NCI-H1436 treated with DMSO at 0.1 percent for 48 hours (cell line): ENCODE data around the gene GGACT.
"Not testable (repeated sequence)": the region's sequence is repeated elsewhere in the genome, so short reads cannot be mapped to it uniquely, and the experiment has no call there.

Experiments used
- DNase-seq: peaks from one replicate; lab custom pipeline; 2025; lab: John Stamatoyannopoulos, UW

Gene GGACT

GRCh38 chr13:100529666-100530377 lies 58.8 kb downstream of the GGACT start:
- no peak for DNase-seq

GRCh38 chr13:100528820-100529219 lies 59.8 kb downstream of the GGACT start:
- no peak for DNase-seq

DNA sequence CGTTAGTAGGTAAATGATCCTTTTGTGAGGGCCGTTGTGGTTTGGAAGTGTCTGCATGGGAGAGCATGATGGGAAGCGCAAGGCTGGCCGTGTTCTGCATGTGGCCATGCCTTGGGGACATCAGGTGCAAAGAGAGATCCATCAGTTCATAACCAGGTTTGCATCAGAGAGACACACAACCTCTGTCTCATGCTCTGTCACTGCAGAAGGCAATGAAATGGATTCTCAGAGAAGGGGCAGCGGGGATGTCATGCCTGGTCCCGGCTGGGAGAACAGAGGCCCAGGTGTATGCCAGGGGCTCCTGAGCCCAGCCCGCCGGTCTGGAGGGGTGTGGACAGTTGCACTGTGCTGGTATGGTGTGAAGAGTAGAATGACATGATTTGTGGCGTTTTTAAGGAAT lies 60.2 kb downstream of the GGACT start:
- DNase-seq: no peak

- DNase-seq: no peak
Observed at GRCh38 chr13:100527644-100528043, 60.9 kb downstream of the GGACT start.

- DNase-seq: no peak
Observed at GRCh38 chr13:100526318-100527000, 62.1 kb downstream of the GGACT start.

DNA sequence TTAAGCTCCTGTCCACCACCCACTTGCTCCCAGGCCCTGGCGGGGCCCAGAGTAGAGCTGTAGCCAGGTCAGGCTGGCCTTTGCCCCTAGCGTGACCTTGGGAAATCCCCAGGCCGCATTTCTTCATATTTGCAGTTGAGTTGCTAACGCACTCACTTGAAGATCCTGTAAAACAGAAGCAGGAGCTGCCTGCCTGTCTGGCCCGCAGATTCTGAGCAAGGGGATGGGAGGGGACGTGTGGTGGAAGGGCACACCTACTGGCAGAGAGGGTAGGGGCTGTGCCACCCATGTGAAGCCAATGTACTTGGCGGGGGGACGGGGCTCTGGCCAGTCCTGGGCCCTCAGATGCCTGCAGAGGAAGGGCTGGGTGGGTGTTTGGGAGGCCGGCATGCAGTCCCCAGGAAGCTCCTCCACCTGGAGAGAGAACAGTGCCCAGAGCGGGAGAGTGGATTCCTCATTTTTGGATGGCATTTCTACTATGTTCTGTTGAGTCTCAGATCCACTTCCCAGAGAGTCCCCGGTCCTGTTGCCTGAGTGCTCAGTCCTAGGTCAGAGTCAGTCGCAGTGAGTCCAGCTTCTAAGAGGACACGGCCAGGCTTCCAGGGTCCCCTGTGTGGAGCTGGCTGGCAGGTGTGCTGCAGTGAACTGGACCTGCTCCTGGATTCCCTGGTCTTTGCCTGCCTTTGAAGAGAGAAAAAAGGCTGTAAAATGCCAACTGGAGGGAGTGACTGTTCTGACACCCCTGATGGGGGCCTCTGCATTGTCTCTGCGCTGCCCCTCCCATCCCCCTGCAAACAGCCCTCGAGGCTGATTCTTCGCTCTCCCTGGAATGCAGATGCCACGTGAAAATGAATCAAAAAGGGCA lies 62.9 kb downstream of the GGACT start:
- no peak for DNase-seq

GRCh38 chr13:100524688-100525087 lies 63.9 kb downstream of the GGACT start:
- DNase-seq: not testable (repeated sequence)

DNA sequence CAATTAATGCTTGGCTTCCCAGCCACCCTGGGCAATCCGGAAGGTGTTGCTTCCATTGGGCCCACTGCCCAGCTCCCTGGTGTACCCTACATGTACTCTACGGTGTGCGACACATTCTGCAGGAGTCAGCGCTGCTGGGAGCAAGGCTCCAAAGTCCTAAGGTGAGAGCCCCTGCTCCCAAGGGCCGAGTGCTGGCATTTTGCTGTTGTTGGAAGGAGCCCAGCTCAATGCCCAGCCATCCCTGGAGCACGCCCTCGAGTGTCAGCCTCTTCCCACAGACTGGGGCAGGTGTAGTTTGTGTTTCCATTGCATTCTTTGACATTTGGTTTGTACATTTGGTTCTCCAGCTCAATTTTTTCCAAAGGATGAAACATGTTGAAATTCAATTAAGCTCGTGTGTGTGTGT lies 64.6 kb downstream of the GGACT start:
- DNase-seq: no peak

DNA sequence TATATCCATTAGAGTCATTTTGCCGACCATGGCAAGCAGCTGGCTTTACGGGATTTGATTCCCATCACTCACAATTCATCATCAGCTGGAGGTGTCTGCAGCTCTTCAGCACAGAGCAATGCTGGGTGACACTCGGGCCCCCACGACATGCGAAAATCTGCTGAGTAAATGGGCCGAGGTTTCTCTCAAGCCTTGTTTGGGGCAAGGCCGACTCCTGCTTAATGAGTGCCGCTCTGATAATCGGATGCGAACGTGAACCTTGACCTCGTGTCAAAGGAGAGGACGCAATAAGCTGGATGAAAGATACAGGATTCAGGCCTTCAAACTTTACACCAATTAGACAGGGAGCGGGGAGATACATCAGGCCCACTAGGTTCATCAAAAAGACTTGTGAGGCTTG lies 65.2 kb downstream of the GGACT start:
- DNase-seq: no peak

GRCh38 chr13:100522618-100523309 lies 65.8 kb downstream of the GGACT start:
- DNase-seq: no peak

DNA sequence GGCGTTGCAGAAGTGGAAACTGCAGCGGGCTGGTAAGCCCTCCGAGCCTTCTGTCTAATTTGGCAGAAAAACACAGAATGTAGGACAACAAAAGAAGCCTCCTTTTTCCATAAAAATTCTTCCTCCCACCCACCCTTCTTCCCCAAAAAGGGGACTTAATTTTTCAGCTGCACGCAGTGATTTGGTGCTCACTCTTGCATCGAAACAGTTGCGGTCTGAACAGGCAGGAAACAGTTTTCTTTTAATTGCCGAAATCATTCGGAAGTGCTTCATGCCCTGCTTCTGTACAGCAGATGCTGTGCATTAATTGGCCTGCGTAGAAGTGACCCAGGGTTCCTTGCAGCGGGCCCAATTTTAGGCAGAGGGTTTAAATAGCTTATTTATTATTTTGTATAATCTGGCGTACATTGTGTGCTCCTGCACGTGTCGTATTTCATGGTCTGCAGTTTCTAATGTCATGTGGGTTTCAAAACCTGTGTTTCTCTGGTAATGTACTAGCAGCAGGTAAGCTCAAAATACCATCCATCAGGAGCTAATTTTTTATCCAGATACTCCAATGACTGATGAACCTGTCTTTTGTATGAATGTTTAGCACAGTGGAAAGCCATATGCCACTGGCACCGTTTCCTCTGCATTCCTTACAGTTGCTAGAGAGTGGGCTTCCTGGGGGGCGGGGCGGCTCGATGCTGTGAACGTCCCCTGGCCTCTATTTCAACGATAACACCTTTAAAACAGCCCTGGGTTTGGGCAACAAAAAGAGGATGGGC lies 66.6 kb downstream of the GGACT start:
- DNase-seq: no peak

DNA sequence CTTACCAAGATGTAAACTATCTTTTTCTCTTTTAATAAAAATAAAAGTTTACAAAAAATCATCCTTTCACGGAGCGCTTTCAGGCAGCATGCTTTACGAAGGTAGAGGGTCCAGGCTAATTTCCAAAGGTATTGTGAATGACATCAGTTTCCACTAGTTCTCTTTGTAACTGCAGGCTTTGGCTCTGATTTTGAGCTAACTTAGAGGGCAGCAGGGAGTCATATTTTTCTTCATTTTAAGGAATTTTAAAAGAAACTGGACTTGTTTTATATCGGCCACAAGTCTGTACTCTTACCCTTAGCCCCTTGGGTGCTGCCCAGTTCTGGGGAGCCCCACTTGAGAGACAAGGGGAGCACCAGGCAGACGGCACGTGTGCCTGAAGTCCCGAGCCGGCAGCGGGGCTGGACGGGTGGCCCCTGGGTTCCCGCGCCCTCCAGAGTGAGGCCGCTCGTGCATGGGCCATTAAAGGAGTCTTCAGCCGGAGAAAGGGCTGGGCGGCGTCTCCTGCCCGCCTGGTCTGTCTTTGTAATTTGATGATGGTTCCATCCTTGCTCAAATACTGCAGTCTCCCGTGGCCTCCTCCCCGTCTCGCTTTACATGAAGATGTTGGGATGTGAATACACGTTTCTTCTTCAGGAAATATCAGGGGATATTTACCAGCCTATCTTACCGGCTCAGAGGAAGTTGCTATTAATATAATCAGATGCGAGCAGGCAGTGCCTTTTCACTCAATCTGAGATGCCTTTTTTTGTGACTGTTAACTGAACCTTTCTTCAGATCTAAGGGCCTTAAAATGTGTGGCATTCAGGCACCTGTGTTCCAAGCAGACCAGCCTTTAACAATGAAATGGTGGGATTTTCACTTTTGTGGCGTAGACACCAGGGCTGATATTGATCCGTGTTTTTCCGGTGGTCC lies 67.4 kb downstream of the GGACT start:
- DNase-seq: no peak

DNA sequence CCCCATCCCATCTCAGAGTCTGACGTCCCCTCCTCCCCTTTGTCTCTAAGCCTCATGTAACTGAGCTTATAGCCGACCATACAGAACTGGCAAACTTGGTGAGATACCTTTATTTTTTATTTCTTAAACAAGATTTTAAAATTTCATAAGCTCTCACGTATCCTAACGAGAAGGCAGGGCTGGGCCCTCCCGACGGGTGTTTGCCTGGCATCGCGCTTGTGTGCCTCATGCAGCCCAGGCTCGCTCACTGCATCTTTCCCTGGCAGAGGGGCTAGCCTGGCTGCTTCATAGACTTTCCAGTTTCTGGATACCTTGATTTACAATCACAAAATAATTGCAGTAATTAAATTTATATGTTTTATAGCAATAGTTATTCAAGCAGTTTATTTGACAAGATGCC lies 69.0 kb downstream of the GGACT start:
- no peak for DNase-seq

GRCh38 chr13:100518394-100519062 lies 70.1 kb downstream of the GGACT start:
- DNase-seq: no peak

GRCh38 chr13:100517728-100518127 lies 70.9 kb downstream of the GGACT start:
- no peak for DNase-seq

- no peak for DNase-seq
Observed at GRCh38 chr13:100517135-100517534, 71.5 kb downstream of the GGACT start.

DNA sequence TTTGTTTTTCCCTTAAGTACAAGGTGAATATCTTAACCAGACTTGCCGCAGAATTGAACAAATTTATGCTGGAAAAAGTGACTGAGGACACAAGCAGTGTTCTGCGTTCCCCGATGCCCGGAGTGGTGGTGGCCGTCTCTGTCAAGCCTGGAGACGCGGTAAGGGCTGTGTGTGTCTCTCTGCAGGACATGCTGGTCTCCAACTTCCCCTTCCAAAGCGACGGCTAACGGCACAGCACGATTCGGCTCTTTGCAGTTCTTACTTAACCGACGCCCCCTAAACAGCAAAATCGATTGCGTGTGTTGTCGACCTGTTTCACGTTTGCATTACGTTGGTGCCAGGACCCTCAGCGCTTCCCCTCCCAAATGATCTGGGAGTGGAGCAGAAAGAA lies 73.2 kb downstream of the GGACT start:
- no peak for DNase-seq

- DNase-seq: peak; percentile 52
Observed at GRCh38 chr13:100514788-100515409, 73.7 kb downstream of the GGACT start.

DNA sequence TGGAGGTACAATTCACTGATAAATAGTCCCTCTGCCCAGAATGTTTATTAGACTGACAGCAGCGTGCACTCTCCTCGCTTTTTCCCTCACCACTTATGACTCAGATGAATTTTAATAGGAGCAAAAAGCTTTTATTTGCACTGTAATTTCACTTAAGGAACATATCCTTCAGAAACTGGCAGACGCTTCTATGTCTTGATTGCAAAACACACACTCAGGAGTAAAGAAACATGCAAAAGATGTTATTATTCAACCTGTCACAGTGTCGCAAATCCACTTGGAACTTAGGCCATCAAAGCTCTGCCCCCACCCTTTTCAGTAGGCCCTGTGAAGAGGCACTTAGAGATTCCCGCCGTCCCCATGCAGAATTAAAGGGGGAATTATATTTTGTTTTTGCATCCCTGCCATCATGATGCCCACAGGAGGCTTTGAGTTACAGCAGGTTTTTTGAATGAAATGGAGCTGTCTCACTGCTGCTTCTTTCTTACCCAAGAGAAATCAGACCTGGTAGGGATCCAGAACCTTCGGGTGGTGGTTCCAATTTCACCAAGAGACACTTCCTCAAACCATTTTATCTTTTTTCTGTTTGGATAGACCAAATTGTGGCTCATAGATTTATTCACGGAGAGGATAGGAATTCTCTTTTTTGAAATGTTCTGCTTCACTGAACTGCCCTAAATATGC lies 74.5 kb downstream of the GGACT start:
- DNase-seq: peak; percentile 77
